IPS-20b (cell line): ENCODE data around the gene MAML1.

Experiments used
- H3K27ac ChIP-seq: one replicate; pipeline ENCODE4 v1.5.1; 2013; ENCODE audit warnings: low read length
- H3K27me3 ChIP-seq: 2 replicates; pipeline ENCODE4 v1.6.1; 2013; ENCODE audit warnings: mild to moderate bottlenecking, low read length, inconsistent platforms; ENCODE audit not compliant: insufficient read depth
- H3K36me3 ChIP-seq: 2 replicates; pipeline ENCODE4 v1.6.1; 2013; ENCODE audit warnings: low read depth, mild to moderate bottlenecking, inconsistent platforms, low read length, moderate library complexity; ENCODE audit not compliant: insufficient read depth
- H3K4me1 ChIP-seq: 2 replicates; pipeline ENCODE4 v1.6.1; 2013; ENCODE audit warnings: mild to moderate bottlenecking, control low read depth, inconsistent platforms, low read length, moderate library complexity; ENCODE audit not compliant: insufficient read depth
- H3K4me3 ChIP-seq: 2 replicates; pipeline ENCODE4 v1.5.1; 2013; ENCODE audit warnings: mild to moderate bottlenecking, low read length, inconsistent platforms
- H3K9ac ChIP-seq: 2 replicates; pipeline ENCODE4 v1.6.1; 2013; ENCODE audit warnings: low read depth, mild to moderate bottlenecking, inconsistent platforms, low read length, moderate library complexity
- H3K9me3 ChIP-seq: 2 replicates; pipeline ENCODE4 v1.6.1; 2013; ENCODE audit warnings: mild to moderate bottlenecking, low read depth, low read length, inconsistent platforms; ENCODE audit not compliant: insufficient read depth

MAML1 gene

GRCh38 chr5:179762781-179763176 is 30.2 kb downstream of the MAML1 start:
- Histone ChIP-seq H3K9me3 (no peaks in the 10 kb centered on the region), H3K9ac (no peak overlapping the region), H3K36me3 (peaks cover 29% of the 10 kb centered on the region), H3K4me3 (no peak overlapping the region), H3K27ac (no peak overlapping the region), H3K27me3 (no peaks in the 10 kb centered on the region), H3K4me1 (peaks cover 21% of the 10 kb centered on the region)

GRCh38 chr5:179763215-179763945 is 30.8 kb downstream of the MAML1 start:
- H3K27ac ChIP-seq, result no peak overlapping the region
- H3K4me1 ChIP-seq, result peaks cover 21% of the 10 kb centered on the region
- no peak overlapping the region; the same call in 1 of the 2 replicates for H3K9ac ChIP-seq

GRCh38 chr5:179764056-179764455 is 31.4 kb downstream of the MAML1 start:
- H3K36me3 ChIP-seq, result peaks cover 41% of the 10 kb centered on the region
- H3K9ac ChIP-seq, result no peak overlapping the region
- H3K9me3 ChIP-seq, result no peaks in the 10 kb centered on the region
- H3K27me3 ChIP-seq, result no peaks in the 10 kb centered on the region
- no peak overlapping the region for H3K4me3 ChIP-seq
- H3K27ac ChIP-seq, result no peak overlapping the region
- peaks cover 21% of the 10 kb centered on the region for H3K4me1 ChIP-seq

More at GRCh38 chr5:179763215-179763945, 30.8 kb downstream of the MAML1 start:
- H3K4me3 ChIP-seq, result no peak overlapping the region
- no peaks in the 10 kb centered on the region for H3K27me3 ChIP-seq
- H3K9me3 ChIP-seq, result no peaks in the 10 kb centered on the region
- peaks cover 34% of the 10 kb centered on the region for H3K36me3 ChIP-seq

- Histone ChIP-seq H3K27ac (no peak overlapping the region), H3K27me3 (no peaks in the 10 kb centered on the region), H3K9me3 (no peaks in the 10 kb centered on the region), H3K4me1 (peaks cover 18% of the 10 kb centered on the region), H3K9ac (no peak overlapping the region), H3K36me3 (peaks cover 55% of the 10 kb centered on the region), H3K4me3 (no peak overlapping the region)
These were observed 32.8 kb downstream of the MAML1 start for GRCh38 chr5:179765400-179765799.

- Histone ChIP-seq H3K27ac (no peak overlapping the region), H3K4me1 (peaks cover 18% of the 10 kb centered on the region), H3K9ac (no peak overlapping the region), H3K9me3 (no peaks in the 10 kb centered on the region), H3K27me3 (no peaks in the 10 kb centered on the region), H3K36me3 (peaks cover 62% of the 10 kb centered on the region), H3K4me3 (no peak overlapping the region)
These were observed 33.6 kb downstream of the MAML1 start for GRCh38 chr5:179766021-179766725.

- peaks cover 18% of the 10 kb centered on the region for H3K4me1 ChIP-seq
- H3K36me3 ChIP-seq, result peaks cover 69% of the 10 kb centered on the region
- no peak overlapping the region for H3K9ac ChIP-seq
- no peak overlapping the region for H3K27ac ChIP-seq
- no peak overlapping the region for H3K4me3 ChIP-seq
- H3K27me3 ChIP-seq, result no peaks in the 10 kb centered on the region
- H3K9me3 ChIP-seq, result no peaks in the 10 kb centered on the region
These were observed 34.3 kb downstream of the MAML1 start for GRCh38 chr5:179766726-179767455.

- Histone ChIP-seq H3K4me1 (peaks cover 12% of the 10 kb centered on the region), H3K4me3 (no peak overlapping the region), H3K27ac (no peak overlapping the region), H3K36me3 (peaks cover 77% of the 10 kb centered on the region), H3K9me3 (no peaks in the 10 kb centered on the region), H3K9ac (no peak overlapping the region), H3K27me3 (no peaks in the 10 kb centered on the region)
These were observed 35.0 kb downstream of the MAML1 start for GRCh38 chr5:179767496-179768100.

GRCh38 chr5:179768326-179769085 is 35.9 kb downstream of the MAML1 start:
- Histone ChIP-seq H3K4me3 (no peak overlapping the region), H3K9ac (no peak overlapping the region), H3K9me3 (no peaks in the 10 kb centered on the region), H3K27me3 (no peaks in the 10 kb centered on the region), H3K4me1 (peaks cover 4% of the 10 kb centered on the region), H3K27ac (no peak overlapping the region), H3K36me3 (peaks cover 84% of the 10 kb centered on the region)

- Histone ChIP-seq H3K27ac (no peak overlapping the region), H3K4me3 (no peak overlapping the region), H3K27me3 (no peaks in the 10 kb centered on the region), H3K9me3 (no peaks in the 10 kb centered on the region), H3K36me3 (peaks cover 92% of the 10 kb centered on the region), H3K4me1 (no peaks in the 10 kb centered on the region; the same call in 1 of the 2 replicates), H3K9ac (no peak overlapping the region)
These were observed 36.6 kb downstream of the MAML1 start for GRCh38 chr5:179769271-179769670.

GRCh38 chr5:179769796-179770195 is 37.2 kb downstream of the MAML1 start:
- Histone ChIP-seq H3K27ac (no peak overlapping the region), H3K4me1 (no peaks in the 10 kb centered on the region; the same call in 1 of the 2 replicates), H3K9me3 (no peaks in the 10 kb centered on the region), H3K36me3 (peaks cover 97% of the 10 kb centered on the region), H3K27me3 (no peaks in the 10 kb centered on the region), H3K4me3 (no peak overlapping the region), H3K9ac (no peak overlapping the region)
